Measurements from ENCODE around the gene MLXIP. TPM values are rescaled to one million over a fixed set of nuclear protein-coding genes. Genes with fewer than 3 reads are reported as not detected.

Gene MLXIP
- total and polyA plus RNA-seq, 12 donors: 11.5 to 37.9 (median 20.9) TPM

- Histone ChIP-seq H3K36me3 (peaks cover 0 to 29% (median 8%) of the 10 kb centered on the region in 9 donors), H3K27me3 (no peaks in the 10 kb centered on the region), H3K27ac (peak overlapping the region; percentile 21 to 93 (median 86)), H3K4me3 (peak overlapping the region in 8 of 10 donors; percentile 52 to 89 (median 79)), H3K9me3 (no peaks in the 10 kb centered on the region), H3K4me1 (peaks cover 9 to 83% (median 62%) of the 10 kb centered on the region in 9 donors)
- DNase-seq (peak; percentile 64 to 69), ATAC-seq (peak; percentile 21 to 75 (median 52))
- 23 to 39% methylated on average over 7 of the region's 7 CpGs for WGBS, 2 donors
- TF ChIP-seq CTCF (IDR thresholded peaks at IDR 0.05): peak in 2 of 9 donors; percentile 18 to 23
- intact Hi-C loops (cut with DNase I): loop anchor here in 3 of 10 donors (2.0 to 5.0 kb wide), 3 partner anchors 15 to 41 kb away; no protein-coding TSS in a partner anchor
These were observed 3.2 kb downstream of the MLXIP start for GRCh38 chr12:122081697-122082221.

- Histone ChIP-seq H3K27me3 (no peaks in the 10 kb centered on the region), H3K4me3 (peak overlapping the region in 6 of 10 donors; percentile 69 to 89 (median 83)), H3K9me3 (no peaks in the 10 kb centered on the region), H3K27ac (peak overlapping the region in 9 of 10 donors; percentile 52 to 93 (median 88)), H3K4me1 (peaks cover 10 to 86% (median 64%) of the 10 kb centered on the region in 9 donors), H3K36me3 (peaks cover 0 to 32% (median 8%) of the 10 kb centered on the region in 9 donors)
- intact Hi-C loops (cut with DNase I): loop anchor here in 1 of 10 donors (5.0 kb wide), 1 partner anchor 40 kb away; no protein-coding TSS in a partner anchor
- ATAC-seq (no peak), DNase-seq (no peak)
- TF ChIP-seq CTCF (IDR thresholded peaks at IDR 0.05): no peak
- WGBS, 2 donors: 57 to 68% methylated on average over 6 of the region's 6 CpGs
These were observed 4.2 kb downstream of the MLXIP start for GRCh38 chr12:122082621-122083356.

GRCh38 chr12:122084857-122085405 lies 6.4 kb downstream of the MLXIP start:
- Histone ChIP-seq H3K27me3 (no peaks in the 10 kb centered on the region), H3K27ac (no peak overlapping the region), H3K4me1 (peaks cover 19 to 96% (median 77%) of the 10 kb centered on the region in 9 donors), H3K4me3 (no peak overlapping the region), H3K9me3 (no peaks in the 10 kb centered on the region), H3K36me3 (peaks cover 0 to 39% (median 8%) of the 10 kb centered on the region in 9 donors)
- WGBS, 2 donors: 88% methylated on average over 13 of the region's 13 CpGs
- no peak for TF ChIP-seq CTCF (IDR thresholded peaks at IDR 0.05)
- DNase-seq (no peak), ATAC-seq (no peak)
- intact Hi-C loops (cut with DNase I): loop anchor here in 1 of 10 donors (5.0 kb wide), 1 partner anchor 37 kb away; no protein-coding TSS in a partner anchor

- Histone ChIP-seq H3K27ac (peak overlapping the region in 4 of 10 donors; percentile 24 to 72 (median 54)), H3K36me3 (peaks cover 0 to 39% (median 8%) of the 10 kb centered on the region in 9 donors), H3K4me1 (peaks cover 19 to 96% (median 80%) of the 10 kb centered on the region in 9 donors), H3K27me3 (no peaks in the 10 kb centered on the region), H3K4me3 (no peak overlapping the region), H3K9me3 (no peaks in the 10 kb centered on the region)
- no peak for TF ChIP-seq CTCF (IDR thresholded peaks at IDR 0.05)
- 91 to 93% methylated on average over 5 of the region's 5 CpGs for WGBS, 2 donors
- no peak for DNase-seq
- intact Hi-C loops (cut with DNase I): no loop called here
- ATAC-seq: no peak
These were observed 7.0 kb downstream of the MLXIP start for GRCh38 chr12:122085591-122085990.

All from heart right ventricle (tissue), 16 donors.